SK-N-SH (cell line): ENCODE results near the gene TNFRSF19. TPM values are rescaled to one million over a fixed set of nuclear protein-coding genes. Genes with fewer than 3 reads are reported as not detected.

Source experiments
- CTCF ChIA-PET: fragments of 300-600, 350-600 bp; formaldehyde crosslinking; extraction: SDS; loops from one replicate; lab custom pipeline; 2021; lab: Yijun Ruan, JAX
- POLR2A ChIA-PET: fragments of 350-600 bp; sonication (Branson Sonifier 250); formaldehyde crosslinking; extraction: SDS; loops from one replicate; lab custom pipeline; 2020; ENCODE audit warnings: antibody characterized with exemption, inconsistent platforms; lab: Yijun Ruan, JAX
- DNase-seq: peaks from one replicate; pipeline ENCODE4 v3.0.0; 2012
- H2AFZ ChIP-seq: fragments of 200-600 bp; sonication (generic); 2 replicates; pipeline ENCODE4 v1.8.1; 2016; ENCODE audit warnings: antibody characterized with exemption, mild to moderate bottlenecking, low read depth
- H3F3A ChIP-seq: fragments of 200-600 bp; sonication (generic); replicated peaks from 2 replicates; pipeline ENCODE3; 2016; ENCODE audit warnings: antibody characterized with exemption, mild to moderate bottlenecking; ENCODE audit not compliant: insufficient read depth
- H3K27ac ChIP-seq, 2 experiments: fragments of 200-500 bp in 1 of 2; fragments of 200-600 bp in 1 of 2; sonication (Bioruptor generic) in 1 of 2; sonication (generic), shearing (Covaris generic) in 1 of 2; 2 replicates each; pipeline versions ENCODE4 v1.5.1 to v1.6.1; 2014 to 2016; ENCODE audit warnings: low read depth in 2 of 2, inconsistent platforms in 1 of 2, low read length in 1 of 2, mild to moderate bottlenecking in 1 of 2, mixed read lengths in 1 of 2
- H3K27me3 ChIP-seq: fragments of 200-600 bp; sonication (generic), shearing (Covaris generic); 2 replicates; pipeline ENCODE4 v1.6.1; 2016; ENCODE audit warnings: mixed run types; ENCODE audit not compliant: insufficient read depth
- H3K36me3 ChIP-seq, 2 experiments: fragments of 200-500 bp in 1 of 2; fragments of 200-600 bp in 1 of 2; sonication (Bioruptor generic) in 1 of 2; sonication (generic) in 1 of 2; replicated peaks in 1 of 2; 2 replicates each; pipeline versions ENCODE3 to v1.5.1; 2014 to 2016; ENCODE audit warnings: low read length in 1 of 2, mild to moderate bottlenecking in 1 of 2; ENCODE audit not compliant: insufficient read depth in 2 of 2, control insufficient read depth in 1 of 2
- H3K4me1 ChIP-seq, 2 experiments: fragments of 200-500 bp in 1 of 2; fragments of 200-600 bp in 1 of 2; sonication (Bioruptor generic) in 1 of 2; sonication (generic), shearing (Covaris generic) in 1 of 2; 2 replicates each; pipeline versions ENCODE4 v1.5.1 to v1.6.1; 2014 to 2016; ENCODE audit warnings: low read depth in 1 of 2, low read length in 1 of 2, mixed run types in 1 of 2; ENCODE audit not compliant: insufficient read depth in 2 of 2, control insufficient read depth in 1 of 2
- H3K4me2 ChIP-seq: fragments of 200-600 bp; sonication (generic), shearing (Covaris generic); 2 replicates; pipeline ENCODE4 v1.6.1; 2017; ENCODE audit warnings: mixed run types
- H3K4me3 ChIP-seq, 2 experiments: fragments of 200-500 bp in 1 of 2; fragments of 200-600 bp in 1 of 2; sonication (Bioruptor generic) in 1 of 2; sonication (generic), shearing (Covaris generic) in 1 of 2; 2 replicates each; pipeline versions ENCODE4 v1.5.1 to v1.8.1; 2014 to 2016; ENCODE audit warnings: low read depth in 2 of 2, inconsistent platforms in 1 of 2, low read length in 1 of 2, mild to moderate bottlenecking in 1 of 2, mixed read lengths in 1 of 2, moderate library complexity in 1 of 2
- H3K79me2 ChIP-seq: fragments of 200-600 bp; sonication (generic); 2 replicates; pipeline ENCODE4 v1.8.1; 2017; ENCODE audit warnings: mild to moderate bottlenecking; ENCODE audit not compliant: insufficient read depth
- H3K9ac ChIP-seq: fragments of 200-600 bp; sonication (generic); 2 replicates; pipeline ENCODE4 v1.6.1; 2017; ENCODE audit warnings: mixed run types
- H3K9me2 ChIP-seq: fragments of 200-600 bp; sonication (generic); 2 replicates; pipeline ENCODE4 v1.6.1; 2017; ENCODE audit warnings: mixed run types
- H3K9me3 ChIP-seq: fragments of 200-600 bp; sonication (generic); 2 replicates; pipeline ENCODE4 v1.6.1; 2017; ENCODE audit warnings: mixed run types, mild to moderate bottlenecking, moderate library complexity
- H4K20me1 ChIP-seq: fragments of 200-600 bp; sonication (generic); 2 replicates; pipeline ENCODE4 v1.6.1; 2017; ENCODE audit warnings: mild to moderate bottlenecking, mixed run types; ENCODE audit not compliant: insufficient read depth
- CTCF ChIP-seq: fragments of 200-600 bp; sonication (generic); IDR thresholded peaks from 2 replicates; pipeline ENCODE4 v1.6.1; 2017; ENCODE audit warnings: antibody characterized with exemption, mild to moderate bottlenecking, moderate library complexity
- ELF1 ChIP-seq: IDR thresholded peaks from 2 replicates; pipeline ENCODE4 v1.4.0; 2012
- FOXJ3 ChIP-seq: sonication (generic); formaldehyde crosslinking; IDR thresholded peaks from 2 replicates; pipeline ENCODE4 v1.5.1; 2020; ENCODE audit warnings: mild to moderate bottlenecking, missing genetic modification reagents
- GABPA ChIP-seq: IDR thresholded peaks from 2 replicates; pipeline ENCODE4 v1.4.0; 2012; ENCODE audit warnings: low read depth, mild to moderate bottlenecking
- GATA2 ChIP-seq: sonication (generic); formaldehyde crosslinking; IDR thresholded peaks from 2 replicates; pipeline ENCODE4 v1.5.0; 2020; ENCODE audit warnings: mild to moderate bottlenecking, missing genetic modification reagents
- JUND ChIP-seq: IDR thresholded peaks from 2 replicates; pipeline ENCODE4 v1.4.0; 2012
- REST ChIP-seq: IDR thresholded peaks from 2 replicates; pipeline ENCODE4 v1.6.1; 2012; ENCODE audit warnings: mild to moderate bottlenecking, low read depth, low read length, moderate library complexity
- RFX5 ChIP-seq: IDR thresholded peaks from 2 replicates; pipeline ENCODE4 v1.6.1; 2012; ENCODE audit warnings: mild to moderate bottlenecking, improper control_type of control experiment, low read length
- RXRA ChIP-seq: IDR thresholded peaks from 2 replicates; pipeline ENCODE4 v1.4.0; 2012; ENCODE audit warnings: low read depth, mild to moderate bottlenecking, borderline replicate concordance
- SMC3 ChIP-seq: IDR thresholded peaks from 2 replicates; pipeline ENCODE4 v1.6.1; 2012; ENCODE audit warnings: low read depth, low read length, improper control_type of control experiment
- WGBS: methylation state at CpG from one replicate; pipeline ENCODE4 v1.1.6; 2017; ENCODE audit warnings: low lambda C conversion rate; 5-methylcytosine and 5-hydroxymethylcytosine counted together
- polyA plus RNA-seq, 3 experiments: library from polyadenylated mRNA; depleted of rRNA; stranded (reverse); fragments of >200 nt; gene quantifications; 2 replicates each; pipeline ENCODE4 v1.2.3, GENCODE V29; 2012
- TF ChIP-seq, protein P1 (sequence below): IDR thresholded peaks from 2 replicates; pipeline ENCODE4 v1.4.0; 2012; ENCODE audit warnings: low read depth, borderline replicate concordance
- TF ChIP-seq, protein P2 (sequence below): IDR thresholded peaks from 2 replicates; pipeline ENCODE4; 2012

TNFRSF19 gene
- polyA plus RNA-seq, 1 of the 3 experiments (the other 2 are of a cell fraction): 4.6 TPM

- no peak overlapping the region for H3K27ac ChIP-seq
- H3F3A ChIP-seq: no peaks in the 10 kb centered on the region
- no peaks in the 10 kb centered on the region for H3K79me2 ChIP-seq
- no peaks in the 10 kb centered on the region for H3K9me2 ChIP-seq
- H3K9ac ChIP-seq: no peak overlapping the region
- no peak for DNase-seq
- H3K4me2 ChIP-seq: no peak overlapping the region
- H3K36me3 ChIP-seq: no peaks in the 10 kb centered on the region
- POLR2A ChIA-PET: no interaction called here
- no peak overlapping the region for H3K4me3 ChIP-seq
- WGBS: 62% methylated on average over 5 of the region's 15 CpGs
- no peaks in the 10 kb centered on the region for H3K9me3 ChIP-seq
- H4K20me1 ChIP-seq: no peaks in the 10 kb centered on the region
- TF ChIP-seq SMC3 (no peak), RXRA (no peak), CTCF (no peak), RFX5 (no peak), ELF1 (no peak), GATA2 (no peak), JUND (no peak), FOXJ3 (no peak), REST (no peak), GABPA (no peak)
- TF ChIP-seq, protein P1, sequence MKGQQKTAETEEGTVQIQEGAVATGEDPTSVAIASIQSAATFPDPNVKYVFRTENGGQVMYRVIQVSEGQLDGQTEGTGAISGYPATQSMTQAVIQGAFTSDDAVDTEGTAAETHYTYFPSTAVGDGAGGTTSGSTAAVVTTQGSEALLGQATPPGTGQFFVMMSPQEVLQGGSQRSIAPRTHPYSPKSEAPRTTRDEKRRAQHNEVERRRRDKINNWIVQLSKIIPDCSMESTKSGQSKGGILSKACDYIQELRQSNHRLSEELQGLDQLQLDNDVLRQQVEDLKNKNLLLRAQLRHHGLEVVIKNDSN: no peak
- TF ChIP-seq, protein P2, sequence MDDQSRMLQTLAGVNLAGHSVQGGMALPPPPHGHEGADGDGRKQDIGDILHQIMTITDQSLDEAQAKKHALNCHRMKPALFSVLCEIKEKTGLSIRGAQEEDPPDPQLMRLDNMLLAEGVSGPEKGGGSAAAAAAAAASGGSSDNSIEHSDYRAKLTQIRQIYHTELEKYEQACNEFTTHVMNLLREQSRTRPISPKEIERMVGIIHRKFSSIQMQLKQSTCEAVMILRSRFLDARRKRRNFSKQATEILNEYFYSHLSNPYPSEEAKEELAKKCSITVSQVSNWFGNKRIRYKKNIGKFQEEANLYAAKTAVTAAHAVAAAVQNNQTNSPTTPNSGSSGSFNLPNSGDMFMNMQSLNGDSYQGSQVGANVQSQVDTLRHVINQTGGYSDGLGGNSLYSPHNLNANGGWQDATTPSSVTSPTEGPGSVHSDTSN: no peak
- no peaks in the 10 kb centered on the region for H3K27me3 ChIP-seq
- no peak overlapping the region for H2AFZ ChIP-seq
- H3K4me1 ChIP-seq: no peaks in the 10 kb centered on the region
- CTCF ChIA-PET: interaction anchor here (1.4 to 2.1 kb wide), 2 partner anchors 8 to 13 kb away, joined by 4 read pairs; no protein-coding TSS in a partner anchor
Measured at GRCh38 chr13:23531446-23531845, 38.8 kb upstream of the TNFRSF19 start.
